ENCODE results near the gene ATP1B1.

GRCh38 chr1:169090900-169091311 is 15.6 kb upstream of the ATP1B1 start:
- TF ChIP-seq ZNF318 (IDR thresholded peaks at IDR 0.05; ENCODE audit: borderline replicate concordance in 1 of 2, low read depth in 1 of 2) (no peak), THAP7 (CRISPR knock-in tag; IDR thresholded peaks at IDR 0.05) (no peak), UBTF (IDR thresholded peaks at IDR 0.05; ENCODE audit: borderline replicate concordance in 1 of 2, low read depth in 2 of 2, low read length in 2 of 2) (no peak), SP1 (CRISPR knock-in tag; IDR thresholded peaks at IDR 0.05) (no peak), RFX5 (IDR thresholded peaks at IDR 0.05; ENCODE audit: low read depth, low read length) (no peak), CTCF (IDR thresholded peaks at IDR 0.05 in 2 of 3, conservative IDR thresholded peaks at IDR 0.05 in 1 of 3; ENCODE audit: insufficient read depth in 2 of 3, low read depth in 1 of 3, low read length in 3 of 3) (no peak), ZNF644 (tag; IDR thresholded peaks at IDR 0.05; ENCODE audit: low read depth) (no peak), CTBP1 (IDR thresholded peaks at IDR 0.05; ENCODE audit: borderline replicate concordance) (no peak), EP300 (IDR thresholded peaks at IDR 0.05; ENCODE audit: low read length) (no peak), ZNF695 (CRISPR knock-in tag; IDR thresholded peaks at IDR 0.05) (no peak), FOXJ3 (CRISPR knock-in tag; IDR thresholded peaks at IDR 0.05) (no peak)
